GM21528 (cell line): ENCODE results near the gene GNA12.
"Not testable (repeated sequence)": the region's sequence is repeated elsewhere in the genome, so short reads cannot be mapped to it uniquely, and the experiment has no call there.

Experiments used
- ATAC-seq: cut with Tn5 transposase; IDR thresholded peaks from one replicate; pipeline ENCODE4 v1.9.1; 2021; ENCODE audit warnings: mild to moderate bottlenecking, moderate library complexity; ENCODE audit not compliant: unreplicated experiment, low FRiP score

GNA12 gene

GRCh38 chr7:2705371-2706096, 138.6 kb downstream of the GNA12 start:
- ATAC-seq: no peak

GRCh38 chr7:2702594-2702957, 141.5 kb downstream of the GNA12 start:
- ATAC-seq: no peak

DNA sequence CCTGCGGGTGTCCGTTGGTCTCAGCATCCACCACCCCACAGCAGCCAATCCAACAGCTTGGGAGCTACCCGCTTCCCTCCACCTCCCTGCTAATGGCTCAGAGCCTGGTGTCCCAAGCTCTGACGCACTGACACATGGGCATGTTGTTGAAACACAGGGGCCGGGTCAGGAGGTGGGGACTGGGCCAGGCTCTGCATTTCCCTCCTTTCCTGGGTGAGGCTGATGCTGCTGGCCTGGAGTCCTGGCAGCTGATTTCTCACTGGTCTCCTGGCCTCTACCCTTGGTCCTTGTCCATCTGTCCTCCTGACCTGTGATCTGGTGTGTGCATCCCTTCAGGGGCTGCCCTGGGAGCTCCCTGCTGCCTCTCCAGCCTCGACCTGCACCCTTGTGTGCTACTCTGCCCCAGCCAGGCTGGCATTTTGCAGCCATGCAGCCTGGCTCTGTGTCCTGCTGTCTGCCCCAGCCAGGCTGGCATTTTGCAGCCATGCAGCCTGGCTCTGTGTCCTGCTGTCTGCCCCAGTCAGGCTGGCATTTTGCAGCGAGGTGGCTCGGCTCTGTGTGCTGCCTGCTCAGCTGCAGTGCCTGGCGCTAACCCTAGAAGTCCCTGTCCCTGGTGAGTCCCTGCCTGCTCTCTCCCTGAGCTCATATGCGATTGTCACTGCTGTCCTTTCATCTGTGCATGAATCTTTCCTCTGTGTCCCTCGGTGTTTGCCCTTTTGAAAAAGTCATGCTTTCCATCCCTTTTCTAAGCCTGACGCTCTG, 142.1 kb downstream of the GNA12 start:
- ATAC-seq: no peak

GRCh38 chr7:2701424-2701823, 142.7 kb downstream of the GNA12 start:
- ATAC-seq: no peak

DNA sequence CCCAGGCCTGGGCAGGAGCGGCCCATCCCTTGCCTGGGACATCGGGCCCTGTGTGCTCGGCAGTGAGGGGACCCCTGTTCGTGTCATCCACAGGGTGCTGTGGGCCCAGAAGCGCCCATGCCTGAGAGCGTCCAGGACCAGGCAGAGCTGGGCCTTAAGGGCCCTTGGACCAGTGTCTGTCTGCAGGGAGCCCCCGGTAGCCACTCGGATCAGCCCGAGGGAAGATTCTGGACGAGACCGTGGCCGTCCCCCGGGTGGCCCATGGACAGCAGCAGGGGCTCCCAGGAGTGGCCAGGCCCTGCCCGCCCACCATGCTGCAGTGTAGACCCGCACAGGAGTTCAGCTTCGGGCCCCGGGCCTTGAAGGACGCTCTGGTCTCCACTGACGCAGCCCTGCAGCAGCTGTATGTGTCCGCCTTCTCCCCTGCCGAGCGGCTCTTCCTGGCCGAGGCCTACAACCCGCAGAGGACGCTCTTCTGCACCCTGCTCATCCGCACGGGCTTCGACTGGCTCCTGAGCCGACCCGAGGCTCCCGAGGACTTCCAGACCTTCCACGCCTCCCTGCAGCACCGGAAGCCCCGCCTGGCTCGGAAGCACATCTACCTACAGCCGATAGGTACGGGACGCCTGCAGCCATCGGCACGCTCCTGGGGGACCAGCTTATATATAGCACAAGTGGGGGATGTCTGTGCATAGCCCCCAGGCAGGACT, 143.8 kb downstream of the GNA12 start:
- ATAC-seq: no peak

- no peak for ATAC-seq
Observed at GRCh38 chr7:2699289-2699620, 144.9 kb downstream of the GNA12 start.

DNA sequence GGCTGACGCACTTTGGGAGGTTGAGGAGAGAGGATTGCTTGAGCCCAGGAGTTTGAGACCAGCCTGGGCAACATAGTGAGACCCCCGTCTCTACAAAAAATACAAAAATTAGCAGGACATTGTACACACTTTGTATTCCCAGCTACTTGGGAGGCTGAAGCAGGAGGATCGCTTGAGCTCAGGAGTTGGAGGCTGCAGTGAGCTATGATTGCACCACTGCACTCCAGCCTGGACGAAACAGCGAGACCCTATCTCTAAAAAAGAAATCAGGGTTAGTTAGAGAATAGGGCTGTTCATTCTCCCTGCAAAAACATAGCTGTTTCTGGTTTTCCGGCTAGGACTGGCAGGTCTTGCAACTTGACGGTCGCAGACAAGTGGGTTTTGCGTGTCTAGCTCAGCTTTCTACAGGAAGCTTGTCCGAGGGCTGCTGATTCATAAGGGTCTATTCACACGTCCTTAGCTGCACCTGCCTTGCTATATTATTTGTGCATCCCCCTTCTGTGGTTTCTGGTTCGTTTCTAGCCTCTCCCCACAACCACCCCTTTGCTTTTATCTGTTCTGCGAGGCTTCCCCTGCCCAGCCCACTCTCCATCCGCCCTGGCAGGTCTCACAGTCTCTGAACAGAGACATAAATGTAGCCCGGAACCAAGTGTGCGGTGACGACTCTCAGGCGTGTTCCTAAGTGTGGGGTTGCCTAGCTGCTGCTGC, 145.4 kb downstream of the GNA12 start:
- ATAC-seq: peak; percentile 91

DNA sequence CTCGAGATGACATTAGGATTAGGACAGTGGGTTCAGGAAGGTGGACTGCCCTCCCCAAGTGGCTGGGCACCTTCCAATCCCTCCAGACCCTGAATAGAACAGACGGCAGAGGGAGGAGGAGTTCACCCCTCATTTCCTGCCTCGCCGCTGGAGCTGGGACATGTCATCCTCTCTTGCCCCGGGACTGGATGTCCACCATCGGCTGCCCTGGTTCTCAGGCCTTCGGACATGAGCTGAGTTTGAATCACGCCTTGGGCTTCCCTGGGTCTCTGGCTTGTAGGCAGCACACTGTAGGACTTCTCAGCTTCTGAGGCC, 150.0 kb downstream of the GNA12 start:
- ATAC-seq: not testable (repeated sequence)

- not testable (repeated sequence) for ATAC-seq
Observed at GRCh38 chr7:2693420-2694121, 150.5 kb downstream of the GNA12 start.

GRCh38 chr7:2692543-2692942, 151.6 kb downstream of the GNA12 start:
- ATAC-seq: no peak

DNA sequence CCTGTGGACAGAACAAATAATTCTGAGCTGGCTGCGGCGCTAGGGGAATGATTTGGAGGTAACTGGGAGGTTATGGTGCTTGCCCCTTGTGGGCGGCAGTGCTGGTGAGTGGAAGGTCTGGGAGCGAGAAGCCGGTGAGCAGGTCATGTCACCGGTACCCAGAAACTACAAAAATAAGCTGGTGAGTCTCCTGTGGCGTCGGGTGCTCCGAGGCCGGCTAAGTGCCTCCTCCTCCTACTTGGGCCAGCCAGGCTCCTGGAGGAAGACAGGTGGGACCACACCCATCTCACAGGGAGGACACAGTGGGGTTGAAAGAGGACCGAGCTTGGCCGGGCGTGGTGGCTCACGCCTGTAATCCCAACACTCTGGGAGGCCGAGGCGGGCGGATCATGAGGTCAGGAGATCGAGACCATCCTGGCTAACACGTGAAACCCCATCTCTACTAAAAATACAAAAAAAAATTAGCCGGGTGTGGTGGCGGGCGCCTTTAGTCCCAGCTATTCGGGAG, 152.1 kb downstream of the GNA12 start:
- not testable (repeated sequence) for ATAC-seq

- ATAC-seq: no peak
Observed at GRCh38 chr7:2691011-2691707, 152.9 kb downstream of the GNA12 start.

DNA sequence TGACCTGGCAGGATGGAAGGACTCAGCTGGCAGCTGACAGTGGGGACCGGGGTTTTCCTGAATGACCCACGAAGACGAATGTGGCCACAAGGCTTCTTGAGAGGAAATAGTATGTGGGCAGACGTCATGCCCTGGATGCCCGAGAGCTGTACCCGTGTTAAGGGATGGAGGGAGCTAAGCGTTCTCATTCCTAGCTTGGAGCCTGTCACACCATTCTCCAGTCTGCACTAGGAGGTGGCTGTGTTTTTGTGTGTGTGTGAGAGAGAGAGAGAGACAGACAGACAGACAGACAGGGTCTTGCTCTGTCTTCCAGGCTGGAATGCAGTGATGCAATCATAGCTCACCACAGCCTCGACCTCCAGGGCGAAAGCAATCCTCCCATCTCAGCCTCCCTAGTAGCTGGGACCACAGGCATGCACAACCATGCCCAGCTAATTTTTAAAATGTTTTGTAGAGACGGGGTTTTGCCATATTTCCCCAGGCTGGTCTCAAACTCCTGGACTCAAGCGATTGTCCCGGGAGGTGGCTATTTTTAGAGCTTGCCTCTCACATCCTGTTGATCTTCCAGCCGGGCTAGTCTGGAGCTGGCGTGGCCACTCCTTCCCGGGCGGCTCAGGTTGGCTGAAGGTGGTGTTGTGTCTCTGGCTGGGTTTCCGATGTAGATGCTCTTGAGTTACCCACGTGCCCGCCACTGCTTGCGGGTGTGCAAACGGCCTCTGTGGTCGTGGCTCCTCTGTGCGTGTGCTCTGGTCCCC, 154.0 kb downstream of the GNA12 start:
- ATAC-seq: no peak

DNA sequence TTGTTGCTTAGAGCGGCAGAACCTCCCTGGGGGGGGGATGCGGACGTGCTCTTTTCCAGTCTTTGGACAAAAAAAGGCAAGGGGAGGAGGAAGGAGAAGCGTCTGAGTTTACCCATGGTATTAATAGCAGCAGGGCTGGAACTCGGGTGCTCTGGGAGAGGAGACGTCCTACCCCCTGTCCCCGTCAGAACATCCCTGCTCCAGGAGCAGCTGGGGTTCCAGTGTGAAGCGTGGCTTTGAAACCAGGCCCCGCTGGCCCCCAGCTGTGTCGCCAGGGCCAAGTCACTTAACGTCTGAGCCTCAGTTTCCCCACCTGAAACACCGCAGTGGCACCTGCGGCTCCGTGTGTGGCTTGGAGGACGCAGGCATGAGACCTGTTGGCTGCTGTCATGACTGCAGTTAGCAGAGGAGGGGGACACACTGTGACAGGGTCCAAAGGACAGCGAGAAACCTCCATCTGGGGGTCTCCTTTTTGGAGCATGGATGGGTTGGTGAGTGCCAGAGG, 154.7 kb downstream of the GNA12 start:
- ATAC-seq: peak; percentile 6

DNA sequence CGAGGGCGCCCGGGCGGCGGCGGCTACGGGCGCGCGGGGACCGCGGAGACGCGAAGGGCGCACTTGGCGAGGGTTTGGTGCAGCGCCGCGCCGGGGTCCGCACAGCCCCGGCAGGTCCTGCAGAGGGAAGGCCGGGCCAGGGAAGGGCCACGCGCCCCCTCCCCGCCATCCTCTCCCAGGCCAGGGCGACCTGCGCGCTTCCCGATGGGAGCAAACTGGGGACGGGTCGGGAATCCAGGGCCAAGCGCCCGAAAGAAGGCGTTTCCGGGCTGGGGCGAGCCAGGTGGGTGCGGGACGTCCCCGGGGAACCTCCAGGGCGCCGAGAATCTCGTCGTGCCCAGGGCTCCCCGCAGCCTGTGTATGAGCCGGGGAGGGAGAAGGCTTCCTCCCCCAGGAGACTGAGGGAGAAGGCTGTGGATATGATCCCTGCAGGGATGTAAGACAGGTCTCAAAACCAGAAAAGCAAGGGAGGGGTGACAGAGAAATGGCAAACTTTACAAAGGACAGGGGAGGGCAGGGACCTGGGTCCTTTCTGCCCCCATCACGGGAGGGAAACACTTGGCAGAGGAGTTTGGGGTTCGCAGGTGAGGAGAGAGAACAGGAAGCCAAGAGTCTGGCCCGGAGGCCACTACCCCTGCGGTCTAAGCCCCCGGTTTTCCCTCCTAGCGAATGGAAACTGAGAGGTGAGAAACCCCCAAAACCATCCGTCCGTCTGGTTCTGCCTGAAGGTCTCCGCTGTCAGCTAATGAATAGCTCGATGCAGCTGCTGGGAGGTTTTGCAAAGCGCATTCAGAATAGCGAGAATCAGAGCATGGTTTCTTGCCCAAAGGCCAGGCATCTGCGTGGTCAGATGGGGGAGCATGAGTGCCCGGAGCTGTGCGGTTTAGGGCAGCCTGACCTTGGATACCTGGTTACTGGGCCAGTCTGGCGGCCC, 155.4 kb downstream of the GNA12 start:
- peak; percentile 80 for ATAC-seq

GRCh38 chr7:2687881-2688318, 156.2 kb downstream of the GNA12 start, which contains the start of gene AMZ1:
AMZ1 (plus strand) TSS chr7:2688202; CDS start chr7:2700452, 12,250 bp downstream.
- no peak for ATAC-seq

- ATAC-seq: no peak
Observed at GRCh38 chr7:2687338-2687869, 156.7 kb downstream of the GNA12 start.
